ENCODE data around the gene HOXC11.

HOXC11 gene

GRCh38 chr12:54000116-54001114 is 27.5 kb downstream of the HOXC11 start, which contains the start of gene HOXC9:
HOXC9 (plus strand) TSS chr12:54000161; CDS start chr12:54000189, 28 bp downstream.
- no peak for DNase-seq

- DNase-seq, result no peak
Observed at GRCh38 chr12:54001283-54002187, 28.6 kb downstream of the HOXC11 start.

- no peak for DNase-seq
Observed at GRCh38 chr12:54002278-54002914, 29.5 kb downstream of the HOXC11 start.

- DNase-seq, result no peak
Observed at GRCh38 chr12:54002915-54003389, 30.0 kb downstream of the HOXC11 start.

DNA sequence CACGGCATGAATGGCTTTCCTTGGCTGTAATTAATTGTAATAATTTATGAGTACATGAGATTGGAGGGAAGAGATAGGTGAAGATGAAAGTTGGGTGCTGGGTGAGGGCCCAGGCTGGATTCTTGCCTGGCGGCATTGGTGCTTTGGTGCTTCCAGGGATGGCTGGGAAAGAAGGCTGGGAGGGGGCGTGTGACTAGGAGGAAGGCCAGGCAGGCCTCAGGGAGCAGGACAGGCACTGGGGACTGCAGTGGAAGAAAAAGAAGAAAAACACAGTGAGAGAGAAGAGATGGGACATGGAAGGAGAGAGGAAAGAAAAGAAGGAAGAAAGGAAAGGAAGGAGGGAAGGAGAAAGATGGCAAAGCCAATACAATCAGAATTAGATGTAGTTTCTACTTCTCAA is 30.7 kb downstream of the HOXC11 start:
- DNase-seq, result no peak

- no peak for DNase-seq
Observed at GRCh38 chr12:54004063-54004840, 31.3 kb downstream of the HOXC11 start.

DNA sequence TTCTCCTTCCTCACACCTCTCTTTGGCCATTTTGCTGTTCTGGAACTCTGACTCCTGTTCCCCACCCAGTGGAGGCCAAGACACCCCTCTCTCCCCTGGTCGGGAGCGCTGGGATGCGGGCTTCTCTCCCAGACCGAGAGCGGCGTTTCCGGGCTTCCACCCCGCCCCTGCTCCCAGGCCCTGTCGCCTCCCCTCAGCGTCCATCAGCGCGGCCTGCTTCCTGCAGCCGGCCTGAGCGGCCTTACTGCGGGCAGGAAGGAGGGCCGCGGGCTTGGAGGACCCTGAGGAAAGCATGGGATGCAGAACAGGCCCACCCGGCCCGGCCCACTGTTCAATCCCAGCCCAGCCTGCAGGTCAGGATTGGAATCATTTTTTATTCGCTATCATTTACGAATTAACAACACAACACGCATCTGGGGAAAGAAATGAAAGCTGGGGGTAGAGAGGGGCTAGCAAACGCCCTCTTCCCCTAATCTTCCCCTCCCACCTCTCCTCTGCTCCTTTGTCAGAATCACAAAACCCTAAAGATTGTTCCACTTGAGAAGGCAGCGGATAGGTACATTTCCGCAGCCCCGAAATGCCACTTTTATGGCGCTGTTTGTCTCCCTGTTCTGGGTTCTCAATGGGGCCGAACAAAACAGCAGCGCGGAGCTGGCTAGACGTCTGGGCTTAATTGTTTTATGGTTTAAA is 32.1 kb downstream of the HOXC11 start:
- DNase-seq, result no peak

DNA sequence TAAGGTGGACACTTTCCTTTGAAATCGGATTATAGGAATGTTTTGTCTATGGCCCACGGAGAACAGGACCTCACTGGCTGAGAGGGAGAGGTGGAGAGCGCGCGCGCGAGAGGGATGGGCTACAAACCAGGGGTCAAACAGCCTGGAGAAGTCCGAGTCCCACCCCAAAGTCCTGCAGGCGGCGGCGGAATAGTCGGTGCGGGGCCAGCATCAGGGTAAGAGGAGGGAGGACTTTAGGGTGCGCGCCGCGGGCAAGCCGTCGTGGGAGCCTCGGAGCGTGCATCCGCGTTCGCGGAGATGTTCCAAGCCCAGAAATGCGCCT is 32.6 kb downstream of the HOXC11 start:
- DNase-seq, result no peak

GRCh38 chr12:54005853-54006558 is 33.1 kb downstream of the HOXC11 start:
- peak; percentile 53 for DNase-seq

GRCh38 chr12:54006559-54007220 is 33.8 kb downstream of the HOXC11 start:
- DNase-seq, result no peak

DNA sequence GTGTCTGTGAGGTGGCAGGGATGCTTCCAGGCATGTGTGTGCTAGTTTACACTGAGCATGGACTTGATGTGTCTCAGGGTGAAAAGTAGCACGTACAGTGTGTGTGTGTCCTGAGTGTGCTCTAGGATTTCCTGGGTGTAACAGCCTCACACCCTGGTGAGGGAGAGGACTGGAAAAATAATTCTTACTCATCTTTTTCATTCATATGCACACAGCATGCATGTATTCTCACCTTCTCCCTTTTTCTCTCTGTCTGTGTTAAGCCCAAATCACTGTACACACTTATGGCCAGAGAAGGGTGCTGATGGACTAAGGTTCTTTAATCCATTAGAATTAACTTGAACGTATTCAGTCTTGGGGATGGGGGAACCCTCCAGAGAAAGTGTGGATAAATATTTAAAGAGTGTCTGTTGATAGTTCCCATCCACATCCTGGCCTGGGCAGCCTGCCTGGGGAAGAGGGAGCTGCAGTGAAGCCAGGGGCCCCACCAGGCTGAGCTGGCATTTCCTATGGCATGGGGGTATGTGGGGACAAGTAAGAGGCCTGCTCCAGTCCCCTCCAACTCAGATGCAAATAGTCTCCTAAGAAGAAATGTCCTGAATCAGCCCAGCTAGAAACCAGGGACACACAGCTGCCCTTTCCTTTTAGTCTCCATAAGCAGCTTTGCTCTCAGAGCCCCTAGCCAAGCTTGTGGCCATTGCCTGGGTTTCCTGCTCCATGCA is 34.8 kb downstream of the HOXC11 start:
- DNase-seq, result no peak

DNA sequence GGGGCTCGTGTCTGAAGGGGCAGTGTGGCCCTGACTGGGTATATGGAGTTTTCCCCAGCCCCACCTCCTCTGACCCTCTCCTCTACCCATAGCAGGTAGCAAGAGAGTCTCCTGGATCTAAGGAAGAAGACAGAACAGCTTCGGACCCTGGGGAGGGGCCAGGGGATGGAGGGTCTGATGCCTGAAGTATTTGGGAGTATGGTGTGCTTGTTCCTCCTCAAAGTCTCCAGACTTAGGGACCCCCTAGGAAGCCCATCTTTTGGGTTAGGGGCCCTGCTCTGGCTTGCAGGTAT is 35.3 kb downstream of the HOXC11 start:
- DNase-seq, result no peak

- no peak for DNase-seq
Observed at GRCh38 chr12:54009171-54010052, 36.5 kb downstream of the HOXC11 start.

- DNase-seq, result no peak
Observed at GRCh38 chr12:54010053-54010971, 37.4 kb downstream of the HOXC11 start.

- no peak for DNase-seq
Observed at GRCh38 chr12:54010972-54011664, 38.2 kb downstream of the HOXC11 start.

GRCh38 chr12:54011665-54012532 is 39.0 kb downstream of the HOXC11 start:
- no peak for DNase-seq
